Choroid plexus epithelial cell (primary cell): ENCODE measurements around the gene SYNGAP1.
A peak's percentile ranks its signal among the peaks of the same experiment; 100 is the strongest.

ENCODE experiments used
- DNase-seq: peaks from one replicate; pipeline ENCODE4 v3.0.0-alpha.2; 2010; ENCODE audit warnings: low read depth
- H3K4me3 ChIP-seq: 2 replicates; pipeline ENCODE4 v1.5.1; 2011; ENCODE audit warnings: low read depth, mild to moderate bottlenecking, control low read depth, low read length, moderate library complexity
- TF ChIP-seq, protein P1 (sequence below): conservative IDR thresholded peaks from 2 replicates; pipeline ENCODE4 v1.5.1; 2011; ENCODE audit warnings: low read depth, mild to moderate bottlenecking, control low read depth, inconsistent platforms, low read length, moderate library complexity

Gene SYNGAP1

DNA sequence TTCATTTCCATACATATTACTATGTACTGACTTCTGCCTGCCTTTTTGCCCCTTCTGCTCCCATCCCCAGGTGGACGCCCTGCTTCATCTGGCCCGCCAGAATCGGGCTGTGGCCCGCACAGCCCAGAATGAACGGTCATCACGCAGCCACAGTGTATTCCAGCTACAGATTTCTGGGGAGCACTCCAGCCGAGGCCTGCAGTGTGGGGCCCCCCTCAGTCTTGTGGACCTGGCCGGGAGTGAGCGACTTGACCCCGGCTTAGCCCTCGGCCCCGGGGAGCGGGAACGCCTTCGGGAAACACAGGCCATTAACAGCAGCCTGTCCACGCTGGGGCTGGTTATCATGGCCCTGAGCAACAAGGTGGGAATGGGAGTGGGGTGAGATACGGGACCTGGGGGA, 13.7 kb upstream of the SYNGAP1 start:
- H3K4me3 ChIP-seq, result no peak overlapping the region
- DNase-seq, result no peak
- TF ChIP-seq, protein P1, sequence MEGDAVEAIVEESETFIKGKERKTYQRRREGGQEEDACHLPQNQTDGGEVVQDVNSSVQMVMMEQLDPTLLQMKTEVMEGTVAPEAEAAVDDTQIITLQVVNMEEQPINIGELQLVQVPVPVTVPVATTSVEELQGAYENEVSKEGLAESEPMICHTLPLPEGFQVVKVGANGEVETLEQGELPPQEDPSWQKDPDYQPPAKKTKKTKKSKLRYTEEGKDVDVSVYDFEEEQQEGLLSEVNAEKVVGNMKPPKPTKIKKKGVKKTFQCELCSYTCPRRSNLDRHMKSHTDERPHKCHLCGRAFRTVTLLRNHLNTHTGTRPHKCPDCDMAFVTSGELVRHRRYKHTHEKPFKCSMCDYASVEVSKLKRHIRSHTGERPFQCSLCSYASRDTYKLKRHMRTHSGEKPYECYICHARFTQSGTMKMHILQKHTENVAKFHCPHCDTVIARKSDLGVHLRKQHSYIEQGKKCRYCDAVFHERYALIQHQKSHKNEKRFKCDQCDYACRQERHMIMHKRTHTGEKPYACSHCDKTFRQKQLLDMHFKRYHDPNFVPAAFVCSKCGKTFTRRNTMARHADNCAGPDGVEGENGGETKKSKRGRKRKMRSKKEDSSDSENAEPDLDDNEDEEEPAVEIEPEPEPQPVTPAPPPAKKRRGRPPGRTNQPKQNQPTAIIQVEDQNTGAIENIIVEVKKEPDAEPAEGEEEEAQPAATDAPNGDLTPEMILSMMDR, result no peak

DNA sequence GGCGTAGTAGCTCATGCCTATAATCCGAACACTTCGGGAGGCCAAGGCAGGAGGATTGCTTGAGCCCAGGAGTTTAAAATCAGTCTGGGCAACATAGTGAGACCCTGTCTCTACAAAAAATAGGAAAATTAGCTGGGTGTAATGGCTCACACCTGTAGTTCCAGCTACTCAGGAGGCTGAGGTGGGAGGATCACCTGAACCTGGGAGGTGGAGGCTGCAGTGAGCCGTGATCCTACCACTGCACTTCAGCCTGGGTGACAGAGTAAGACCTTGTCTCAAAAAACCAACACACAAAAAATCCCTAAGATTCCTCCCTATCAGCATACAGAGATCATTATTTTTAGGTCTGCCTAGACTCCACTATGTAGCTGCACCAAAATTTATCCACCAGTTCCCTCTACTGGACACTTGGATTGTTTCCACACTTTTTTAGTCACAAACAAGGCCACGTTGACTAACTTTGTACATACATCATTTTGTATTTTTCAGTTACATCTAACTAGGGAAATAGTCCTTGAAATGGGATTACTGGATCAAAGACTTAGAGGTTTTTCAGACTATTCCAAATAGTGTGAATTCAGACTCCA, 12.6 kb upstream of the SYNGAP1 start:
- no peak overlapping the region for H3K4me3 ChIP-seq
- TF ChIP-seq, protein P1, result peak; percentile 57
- peak; percentile 86 for DNase-seq

DNA sequence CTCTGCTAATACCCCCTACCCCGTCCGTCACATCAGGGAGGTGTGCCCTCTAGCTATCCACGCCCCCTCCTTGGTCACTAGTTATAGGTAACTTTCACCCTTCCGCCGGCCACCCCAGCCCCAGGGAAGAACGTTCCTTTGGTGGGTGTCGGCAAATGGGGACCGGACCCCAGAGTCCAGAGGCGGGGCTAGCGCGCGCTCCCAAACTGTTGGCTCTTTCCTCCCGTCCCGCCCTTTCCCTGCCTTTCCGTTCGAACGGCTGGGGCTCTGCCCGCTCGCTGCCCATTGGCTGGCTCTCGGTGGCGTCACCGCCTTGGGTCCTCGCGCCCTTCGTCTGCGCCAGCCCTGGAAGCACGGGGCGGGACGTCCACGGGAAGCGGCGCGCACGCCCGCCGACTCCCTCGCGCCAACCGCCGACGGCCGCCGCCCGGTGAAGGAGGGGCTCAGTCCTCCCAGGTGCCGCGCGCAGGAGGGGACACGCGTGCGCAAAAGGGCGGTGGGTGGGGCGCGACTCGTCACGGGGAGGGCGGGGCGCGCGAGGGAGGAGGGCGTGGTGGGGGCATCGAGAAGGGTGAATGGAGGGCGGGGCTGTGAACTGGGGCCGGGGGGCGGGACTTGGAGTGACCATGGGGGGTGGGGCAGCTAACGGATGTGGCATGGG, 9.7 kb upstream of the SYNGAP1 start:
- peak overlapping the region; percentile 81 for H3K4me3 ChIP-seq
- TF ChIP-seq, protein P1, result no peak
- peak; percentile 99 for DNase-seq

DNA sequence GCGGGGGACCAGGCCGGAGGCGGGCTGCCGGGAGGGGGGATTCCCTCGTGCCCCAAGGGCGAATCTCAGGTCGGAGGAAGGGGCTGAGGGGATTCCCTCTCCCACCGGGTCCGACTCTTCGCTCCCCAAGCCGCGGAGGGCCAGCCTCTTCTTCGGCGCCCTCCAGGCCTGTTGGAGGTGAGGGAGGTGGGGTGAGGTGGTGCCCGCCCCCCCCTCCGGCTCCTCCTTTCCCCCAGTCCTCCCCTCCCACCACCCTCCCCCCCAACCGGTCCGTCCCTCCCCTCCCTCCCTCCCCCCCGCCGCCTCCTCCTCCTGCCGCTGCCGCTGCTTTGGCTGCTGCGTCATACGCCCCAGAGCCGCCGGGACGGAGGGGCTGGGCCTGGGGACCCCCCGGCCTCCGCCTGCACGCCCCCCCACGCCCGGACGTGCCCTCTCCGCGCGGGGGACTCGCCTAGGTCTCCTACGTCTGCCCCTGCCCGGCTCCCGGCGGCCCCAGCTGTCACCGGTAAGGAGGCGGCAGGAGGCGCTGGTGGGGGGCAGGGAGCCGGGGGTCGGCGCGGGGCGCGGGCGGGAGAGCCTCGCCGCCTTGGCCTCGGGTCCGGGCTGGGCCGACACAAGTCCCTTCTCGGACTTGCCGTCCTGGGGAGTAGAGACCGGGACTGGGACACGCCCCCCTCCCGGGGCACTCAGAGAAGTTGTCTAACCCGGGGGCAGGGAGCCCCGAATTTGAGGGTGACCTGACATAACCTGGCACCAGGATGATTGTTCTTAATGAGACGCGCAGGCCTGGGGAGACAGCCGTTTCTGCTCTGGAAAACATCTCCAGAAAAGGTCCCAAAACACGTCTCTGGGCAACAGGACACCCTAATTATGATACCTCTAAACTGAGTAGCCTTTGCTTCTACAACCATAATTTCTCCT, 8.9 kb upstream of the SYNGAP1 start, which contains the start of gene PHF1:
TSS of gene PHF1 (plus strand) at position 304 of the 921 bp plus-strand sequence. CDS start 1,250 bp downstream, outside the sequence.
- peak; percentile 88 for DNase-seq
- TF ChIP-seq, protein P1, result no peak

DNA sequence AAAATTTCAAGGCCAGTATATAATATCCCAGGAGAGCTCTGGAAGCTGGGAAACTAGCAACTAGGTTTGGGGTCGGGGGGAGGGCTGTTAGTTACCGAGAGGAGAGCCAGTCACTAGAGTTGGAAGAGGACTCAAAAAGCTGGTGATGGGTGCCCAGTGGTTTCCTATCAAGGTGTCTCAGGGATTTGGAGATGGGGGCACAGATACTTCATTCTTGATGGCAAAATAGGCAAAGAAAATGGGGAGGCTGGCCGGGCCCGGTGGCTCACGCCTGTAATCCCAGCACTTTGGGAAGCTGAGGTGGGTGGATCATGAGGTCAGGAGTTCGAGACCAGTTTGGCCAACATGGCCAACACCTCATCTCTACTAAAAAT, 8.2 kb upstream of the SYNGAP1 start:
- DNase-seq, result no peak
- TF ChIP-seq, protein P1, result no peak
- peak overlapping the region; percentile 81 for H3K4me3 ChIP-seq

More for the DNA sequence above, 8.9 kb upstream of the SYNGAP1 start, which contains the start of gene PHF1:
- peak within 1 kb of the TSS; percentile 81 for H3K4me3 ChIP-seq

DNA sequence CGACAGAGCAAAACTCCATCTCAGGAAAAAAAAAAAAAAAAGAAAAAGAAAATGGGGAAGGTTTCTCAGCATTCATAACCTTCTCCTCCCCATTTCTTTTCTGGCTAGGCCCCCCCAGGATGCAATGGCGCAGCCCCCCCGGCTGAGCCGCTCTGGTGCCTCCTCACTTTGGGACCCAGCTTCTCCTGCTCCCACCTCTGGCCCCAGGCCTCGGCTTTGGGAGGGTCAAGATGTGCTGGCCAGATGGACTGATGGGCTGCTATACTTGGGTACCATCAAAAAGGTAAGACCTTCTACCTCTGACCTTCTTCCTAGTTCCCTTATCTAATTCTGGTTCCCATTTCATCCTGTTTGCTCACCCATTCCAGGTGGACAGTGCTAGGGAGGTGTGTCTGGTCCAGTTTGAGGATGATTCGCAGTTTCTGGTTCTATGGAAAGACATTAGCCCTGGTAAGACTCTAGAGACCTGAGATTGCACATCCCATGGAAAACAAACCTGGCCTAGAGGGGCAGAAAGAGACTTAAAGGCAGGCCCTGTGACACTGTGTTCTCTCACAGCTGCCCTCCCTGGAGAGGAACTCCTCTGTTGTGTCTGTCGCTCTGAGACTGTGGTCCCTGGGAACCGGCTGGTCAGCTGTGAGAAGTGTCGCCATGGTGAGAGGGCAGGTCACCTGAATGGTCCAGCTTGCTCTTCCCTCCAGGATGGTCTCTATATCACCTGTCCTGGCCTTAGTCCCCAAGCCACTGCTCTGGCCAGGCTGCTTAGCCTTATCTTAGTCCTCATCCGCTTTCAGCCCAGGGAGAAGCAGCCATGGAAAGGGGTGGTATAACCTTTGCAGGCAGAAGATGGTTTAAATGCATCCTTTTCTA, 7.5 kb upstream of the SYNGAP1 start:
- TF ChIP-seq, protein P1, result no peak
- no peak overlapping the region for H3K4me3 ChIP-seq

More for the DNA sequence above, 7.5 kb upstream of the SYNGAP1 start:
- no peak for DNase-seq
